HG03520 (cell line): Measurements from ENCODE around the gene HES7.
"Not testable (repeated sequence)": the region's sequence is repeated elsewhere in the genome, so short reads cannot be mapped to it uniquely, and the experiment has no call there.

Experiments
- ATAC-seq: cut with Tn5 transposase; IDR thresholded peaks from one replicate; pipeline ENCODE4 v1.9.1; 2021; ENCODE audit warnings: mild to moderate bottlenecking, moderate library complexity; ENCODE audit not compliant: unreplicated experiment

The HES7 gene

DNA sequence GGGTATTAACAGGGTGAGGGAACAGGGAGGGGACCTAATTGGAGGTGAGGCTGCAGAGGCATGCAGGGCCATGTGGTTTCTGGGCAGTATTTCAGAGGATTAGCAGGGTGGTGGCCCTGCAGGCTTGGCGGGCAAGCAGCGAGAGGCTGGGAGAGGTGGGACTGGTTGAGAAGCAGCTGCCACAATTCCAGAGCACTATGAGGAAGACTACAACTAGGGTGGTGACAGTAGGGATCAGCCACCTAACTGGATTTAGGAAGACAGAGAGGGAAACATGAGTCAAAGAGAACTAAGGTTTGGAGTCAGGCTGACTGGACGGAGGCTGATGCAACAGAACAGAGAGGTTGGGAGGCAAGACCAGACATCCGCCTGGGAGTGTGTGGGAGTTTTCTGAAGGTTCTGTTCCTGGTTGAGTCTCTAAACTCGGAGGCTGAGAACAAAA is 17.9 kb downstream of the HES7 start:
- no peak for ATAC-seq

DNA sequence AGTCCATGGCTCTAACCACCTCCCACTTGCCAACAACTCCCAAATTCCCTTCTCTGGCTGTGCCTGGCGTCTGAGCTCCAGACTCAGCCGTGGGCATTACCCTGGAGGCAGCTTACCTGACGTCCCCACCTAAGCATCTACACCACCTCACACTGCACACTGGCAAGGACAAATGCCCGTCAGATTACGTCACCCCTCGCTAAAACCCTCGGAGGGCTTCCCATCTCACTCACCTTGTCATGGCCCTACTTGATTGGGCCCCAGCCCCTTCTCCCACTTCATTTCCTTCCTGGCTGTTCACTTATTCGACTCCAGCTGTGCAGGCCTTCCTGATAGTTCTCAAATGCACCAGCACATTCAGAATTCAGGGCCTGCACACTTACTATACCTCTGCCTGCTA is 19.0 kb downstream of the HES7 start:
- ATAC-seq = no peak

DNA sequence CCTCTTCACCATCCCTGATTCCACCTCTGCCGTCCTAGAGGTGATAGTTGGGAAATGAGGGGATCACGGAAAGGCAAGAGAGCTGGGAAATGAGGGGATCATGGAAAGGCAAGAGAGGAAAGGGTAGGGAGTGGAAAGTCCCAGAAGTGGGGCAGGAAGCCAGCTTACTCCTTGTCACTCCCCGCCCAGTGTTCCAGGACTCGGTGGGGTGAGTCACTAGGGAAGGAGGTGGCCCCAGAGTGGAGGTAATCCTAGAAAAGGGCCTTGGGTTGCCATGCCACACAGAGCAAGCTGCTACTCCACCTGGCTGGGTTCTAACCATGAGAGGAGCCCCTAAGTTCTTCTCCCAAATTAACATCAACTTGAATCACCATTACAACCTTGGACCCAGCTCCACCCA is 20.4 kb downstream of the HES7 start:
- no peak for ATAC-seq

DNA sequence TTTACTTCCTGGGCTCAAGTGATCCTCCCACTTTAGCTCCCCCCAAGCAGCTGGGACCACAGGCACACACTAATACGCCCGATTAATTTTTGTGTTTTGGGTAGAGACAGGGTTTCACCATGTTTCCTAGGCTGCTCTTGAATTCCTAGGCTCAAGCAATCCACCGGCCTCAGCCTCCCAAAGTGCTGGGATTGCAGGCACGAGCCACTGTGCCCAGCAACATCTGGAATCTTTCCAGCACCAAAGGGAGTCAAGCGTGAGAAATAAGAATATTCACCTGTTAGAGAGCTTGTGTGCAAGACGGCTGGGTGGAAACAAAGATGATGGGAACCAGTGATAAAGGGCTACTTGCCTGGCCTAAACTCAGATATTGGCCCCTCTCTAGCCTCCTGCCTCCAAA is 22.2 kb downstream of the HES7 start:
- no peak for ATAC-seq

DNA sequence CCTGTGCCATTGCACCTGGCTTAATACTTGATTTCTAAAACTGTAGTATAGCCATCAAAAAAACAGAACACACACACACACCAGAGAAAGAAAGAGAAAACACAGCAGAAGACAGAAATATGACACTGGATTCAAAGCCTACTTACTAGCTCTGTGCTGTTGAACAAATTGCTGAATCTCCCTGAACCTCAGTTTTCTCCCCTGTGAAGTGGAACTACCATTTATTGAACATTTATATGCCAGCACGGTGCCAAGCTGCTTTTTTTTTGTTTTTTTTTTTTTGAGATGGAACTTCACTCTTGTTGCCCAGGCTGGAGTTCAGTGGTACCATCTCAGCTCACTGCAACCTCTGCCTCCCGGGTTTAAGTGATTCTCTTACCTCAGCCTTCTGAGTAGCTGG is 23.1 kb downstream of the HES7 start:
- no peak for ATAC-seq

DNA sequence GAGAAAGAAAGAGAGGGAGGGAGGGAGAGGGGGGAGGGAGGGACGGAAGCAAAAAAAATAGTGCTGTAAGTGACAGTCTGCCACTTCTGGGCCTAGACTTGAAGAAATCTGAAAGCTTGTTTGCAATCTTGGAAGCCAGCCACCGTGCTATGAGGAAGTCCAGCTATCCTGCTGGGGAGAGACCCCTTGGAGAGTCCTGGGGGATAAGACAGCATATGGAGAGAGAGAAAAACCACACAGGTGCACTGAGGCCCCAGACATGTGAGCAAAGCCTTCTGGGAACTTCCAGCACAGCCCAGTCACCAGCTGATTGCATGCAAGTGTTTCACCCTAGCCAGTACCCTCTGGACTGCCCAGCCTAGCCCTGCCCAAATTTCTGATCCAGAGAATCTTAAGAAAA is 23.8 kb downstream of the HES7 start:
- ATAC-seq = no peak

DNA sequence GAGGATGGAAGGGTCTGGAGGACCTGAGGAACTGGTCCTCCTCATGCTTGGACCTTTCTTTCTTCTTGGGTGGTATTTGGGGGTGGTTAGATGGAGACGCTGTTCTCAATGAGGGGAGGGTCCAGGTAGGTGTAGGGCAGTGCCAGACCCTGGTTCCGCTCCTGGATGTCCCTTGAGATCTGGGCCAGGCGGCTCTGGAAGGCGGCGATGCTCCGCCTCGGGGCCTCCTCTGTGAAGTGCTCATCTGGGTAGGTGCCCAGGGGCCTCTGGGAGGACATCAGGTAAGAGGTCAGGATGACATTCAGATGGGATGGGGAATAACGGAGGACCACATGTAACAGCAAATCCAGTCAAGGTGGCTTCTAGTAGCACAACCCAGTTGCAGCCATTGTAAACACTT is 27.4 kb downstream of the HES7 start:
- no peak for ATAC-seq

DNA sequence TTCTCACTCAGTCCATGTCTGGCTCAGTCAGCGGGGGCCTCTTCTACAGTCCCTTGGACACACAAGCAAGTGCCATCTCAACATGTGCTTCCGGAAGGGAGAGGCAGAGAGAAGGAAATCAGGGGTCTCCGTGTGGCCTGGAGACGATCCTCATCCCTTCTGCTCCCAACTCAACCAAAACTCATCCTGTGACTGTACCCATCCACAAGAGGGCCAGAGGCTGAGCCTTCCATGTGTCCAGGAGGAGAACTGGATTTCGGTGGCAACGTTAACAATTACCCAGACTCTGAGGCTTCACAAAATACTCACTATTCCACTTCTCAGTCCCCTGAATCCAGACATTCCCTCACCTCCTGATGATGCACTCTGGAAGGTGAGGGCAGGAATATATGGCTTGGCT is 28.5 kb downstream of the HES7 start:
- ATAC-seq = no peak

DNA sequence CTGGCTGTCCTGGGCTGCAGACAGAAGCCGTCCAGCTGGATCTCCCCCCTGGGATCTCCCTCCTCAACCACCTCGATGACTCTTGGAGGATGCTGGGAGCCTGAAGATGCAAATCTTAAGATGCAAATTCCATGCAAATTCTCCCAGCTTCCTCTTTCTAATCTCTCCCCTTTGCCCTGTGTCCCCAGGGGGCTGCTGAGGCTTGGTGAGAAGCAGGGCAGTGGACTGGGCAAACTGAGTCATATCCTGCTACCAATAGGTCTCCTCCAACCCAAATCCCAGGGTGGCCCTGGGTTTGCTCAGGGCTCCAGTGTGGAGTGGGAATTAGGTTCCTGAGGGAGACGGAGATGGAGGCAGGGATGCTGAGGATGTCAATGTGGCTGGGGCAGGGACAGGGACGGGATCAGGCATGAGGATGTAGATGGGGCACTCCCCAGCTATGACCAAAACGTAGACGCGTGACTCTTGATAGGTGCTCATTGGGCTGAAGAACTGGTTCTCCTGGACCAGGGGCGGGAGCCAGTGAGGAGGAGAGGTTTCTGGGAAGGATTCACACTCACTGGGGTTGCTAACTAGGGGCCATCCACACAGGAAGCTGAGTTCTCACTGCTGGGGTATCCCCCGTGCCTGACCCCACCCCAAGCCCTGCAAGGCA is 32.7 kb downstream of the HES7 start:
- ATAC-seq = no peak

DNA sequence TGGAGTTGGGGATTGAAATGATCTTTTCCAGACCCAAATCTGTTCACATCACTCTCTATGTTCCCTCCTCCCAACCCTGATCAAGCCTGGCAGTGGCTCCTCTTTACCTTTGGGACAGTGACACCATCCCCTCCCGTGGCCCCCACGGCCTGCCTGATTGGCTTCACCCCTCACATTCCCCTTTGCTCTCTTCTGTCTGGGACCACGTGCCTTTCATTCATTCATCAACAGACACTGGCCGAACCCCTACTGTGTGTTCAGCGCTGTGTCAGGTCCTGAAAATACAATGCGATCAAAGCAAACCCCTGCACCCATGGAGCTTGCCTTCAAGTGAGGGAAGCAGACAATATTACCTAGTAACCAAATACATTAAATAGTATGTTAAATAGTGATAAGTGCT is 34.2 kb downstream of the HES7 start:
- no peak for ATAC-seq

DNA sequence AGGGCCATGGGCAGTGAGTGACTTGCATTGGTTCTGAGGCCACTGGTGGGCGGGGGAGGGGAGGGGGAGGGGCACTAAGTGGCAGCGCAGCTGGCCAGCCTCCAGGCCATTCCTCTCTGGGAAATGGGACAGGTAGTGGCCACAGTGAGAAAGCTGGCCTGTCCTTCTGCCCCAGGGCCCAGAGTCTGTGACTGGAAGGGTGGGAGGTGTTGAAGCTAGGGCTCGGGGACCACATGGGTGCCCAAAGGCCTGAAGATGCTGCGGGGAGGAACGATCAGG is 36.0 kb downstream of the HES7 start:
- no peak for ATAC-seq

DNA sequence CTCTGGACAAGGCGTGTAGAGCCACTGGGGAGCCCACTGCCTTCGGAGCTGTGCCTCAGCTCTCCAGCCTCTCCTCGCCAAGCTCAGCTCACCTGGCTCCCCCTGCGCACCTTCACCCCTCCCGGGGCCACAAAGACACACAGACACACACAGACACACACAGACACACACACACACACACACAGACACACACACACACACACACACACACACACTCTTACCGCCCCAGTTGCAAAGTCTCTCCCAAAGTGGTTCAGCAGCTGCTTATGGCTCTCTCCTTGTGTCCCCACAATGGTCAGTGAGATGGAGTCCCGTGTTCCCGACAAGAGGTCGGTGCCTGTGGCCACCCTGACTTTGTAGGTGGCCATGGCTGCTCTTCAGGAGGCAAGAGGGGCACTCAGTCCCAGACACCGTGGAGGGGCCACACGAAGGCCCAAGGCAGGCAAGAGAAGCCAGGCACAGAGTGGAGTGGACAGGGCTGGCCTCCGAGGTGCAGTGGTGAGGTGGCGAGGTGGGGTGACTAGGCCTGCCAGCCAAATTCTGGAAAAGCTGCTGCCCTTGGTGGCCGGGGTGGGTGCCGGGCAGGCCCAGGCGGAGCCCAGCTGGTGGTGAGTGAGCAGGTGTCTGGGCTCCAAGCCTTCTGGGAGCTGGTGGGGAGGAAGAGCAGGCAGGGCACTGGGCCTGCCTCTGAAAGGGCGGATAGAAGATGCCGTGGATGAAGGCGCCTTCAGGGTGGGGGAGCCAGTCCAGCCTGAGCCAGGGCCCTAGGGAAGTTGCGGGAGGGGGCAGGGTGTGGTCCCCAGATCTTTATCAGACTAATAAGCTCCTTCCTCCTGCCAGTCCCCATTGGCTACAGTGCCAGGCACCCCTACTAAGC is 36.6 kb downstream of the HES7 start, which contains the start of gene ALOX12B:
Gene ALOX12B, minus strand, starts transcription at position 642 of the 877 bp plus-strand sequence. Its CDS starts 274 bp downstream, at position 368.
- no peak for ATAC-seq

DNA sequence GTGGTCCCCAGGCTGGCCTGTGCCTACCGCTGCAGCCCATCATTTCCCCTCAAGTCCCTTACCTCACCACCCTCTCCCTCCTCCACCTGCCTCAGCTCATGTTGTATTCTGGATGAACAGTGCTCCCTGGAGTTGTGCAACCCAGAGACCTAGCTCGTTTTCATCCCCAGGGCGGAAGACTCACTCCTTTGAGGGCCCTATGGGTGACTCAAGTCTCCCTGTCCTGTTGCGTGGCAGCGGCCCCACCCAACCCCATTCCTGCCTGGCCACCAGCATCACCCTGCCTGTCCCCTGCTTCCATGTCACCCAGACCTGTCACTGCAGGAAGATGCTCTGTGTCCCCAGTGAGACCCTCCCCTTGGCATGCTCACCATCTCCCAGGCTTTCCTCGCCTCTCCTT is 39.7 kb downstream of the HES7 start:
- no peak for ATAC-seq

DNA sequence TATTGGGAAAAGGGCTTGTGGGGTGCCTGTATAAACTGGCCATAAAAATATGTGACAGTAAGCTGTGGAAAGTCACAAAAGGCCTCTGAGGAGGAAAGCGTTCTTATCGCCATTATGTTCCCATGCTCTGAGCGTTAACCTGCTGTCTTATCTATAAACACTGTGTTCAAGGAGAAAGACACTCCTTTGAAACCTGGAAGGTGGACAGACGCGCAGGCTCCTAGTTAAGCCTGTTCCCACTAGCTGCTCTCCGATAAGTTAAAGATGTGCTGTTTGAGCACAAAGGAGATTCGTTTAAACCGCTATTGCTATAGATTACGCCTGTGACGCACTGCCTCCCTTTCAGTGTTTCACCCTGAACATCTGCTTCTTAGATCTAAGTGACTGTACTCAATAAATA is 41.6 kb downstream of the HES7 start:
- ATAC-seq = no peak

DNA sequence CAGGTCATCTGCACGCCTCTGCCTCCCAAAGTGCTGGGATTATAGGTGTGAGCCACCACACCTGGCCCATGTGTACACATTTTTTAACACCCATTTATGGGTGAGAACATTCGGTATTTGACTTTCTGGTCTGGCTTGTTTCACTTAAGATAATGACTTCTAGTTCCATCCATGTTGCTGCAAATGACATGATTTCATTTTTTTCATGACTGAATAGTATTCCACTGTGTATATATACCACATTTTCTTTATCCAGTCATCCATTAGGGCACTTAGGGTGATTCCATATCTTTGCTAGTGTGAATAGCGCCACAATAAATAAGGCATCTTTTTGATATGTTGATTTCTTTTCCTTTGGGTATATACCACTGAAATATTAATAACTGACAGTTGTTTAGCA is 42.0 kb downstream of the HES7 start:
- ATAC-seq = no peak

DNA sequence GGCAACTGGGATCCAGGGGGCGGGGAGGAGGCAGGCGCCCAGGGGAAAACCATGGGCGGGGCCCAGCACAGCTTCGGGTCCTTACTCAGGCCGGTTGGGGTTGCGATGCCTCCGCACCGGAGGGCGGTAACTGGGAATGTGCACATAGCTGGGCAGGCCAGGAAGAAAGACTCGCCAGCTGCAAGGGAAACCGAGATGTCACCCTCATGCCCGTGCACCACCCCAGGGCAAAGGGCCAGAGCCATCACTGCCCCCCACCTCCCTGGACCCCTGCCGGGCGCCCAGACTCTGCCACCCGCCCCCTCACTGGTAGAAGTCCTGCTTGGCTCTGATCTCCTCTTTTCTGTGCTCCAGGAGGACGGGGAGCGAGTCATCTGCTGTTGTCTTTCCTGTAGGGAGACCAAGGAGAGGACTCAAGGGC is 43.1 kb downstream of the HES7 start:
- no peak for ATAC-seq

DNA sequence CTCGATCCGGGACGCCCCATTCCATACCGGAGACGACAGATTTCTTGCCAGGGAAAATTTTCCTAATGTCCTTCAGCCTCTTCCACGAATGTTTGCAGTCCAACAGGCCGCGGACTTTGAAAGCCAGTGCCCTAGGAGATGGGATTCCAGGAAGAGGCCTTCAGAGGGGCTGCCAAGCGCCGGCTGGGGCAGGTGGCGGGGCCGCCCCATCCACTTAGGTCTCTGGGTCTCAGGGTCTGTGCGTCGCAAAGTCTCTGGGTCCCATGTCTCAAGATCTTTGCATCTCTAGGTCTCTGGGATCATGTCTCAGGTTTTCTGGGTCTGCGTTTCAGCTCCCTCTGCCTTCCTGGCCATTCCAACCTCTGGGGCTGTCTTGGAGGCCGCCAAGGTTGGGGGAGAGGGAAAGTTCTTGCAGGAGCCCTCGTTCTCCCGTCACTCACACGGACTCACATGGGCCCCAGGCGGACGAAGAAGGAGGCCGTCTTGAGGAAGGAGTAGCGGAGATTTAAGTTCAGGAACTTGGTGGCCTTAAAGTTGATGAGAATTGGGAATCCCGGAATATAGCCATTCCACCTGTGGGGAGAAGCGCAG is 43.6 kb downstream of the HES7 start:
- ATAC-seq = no peak

DNA sequence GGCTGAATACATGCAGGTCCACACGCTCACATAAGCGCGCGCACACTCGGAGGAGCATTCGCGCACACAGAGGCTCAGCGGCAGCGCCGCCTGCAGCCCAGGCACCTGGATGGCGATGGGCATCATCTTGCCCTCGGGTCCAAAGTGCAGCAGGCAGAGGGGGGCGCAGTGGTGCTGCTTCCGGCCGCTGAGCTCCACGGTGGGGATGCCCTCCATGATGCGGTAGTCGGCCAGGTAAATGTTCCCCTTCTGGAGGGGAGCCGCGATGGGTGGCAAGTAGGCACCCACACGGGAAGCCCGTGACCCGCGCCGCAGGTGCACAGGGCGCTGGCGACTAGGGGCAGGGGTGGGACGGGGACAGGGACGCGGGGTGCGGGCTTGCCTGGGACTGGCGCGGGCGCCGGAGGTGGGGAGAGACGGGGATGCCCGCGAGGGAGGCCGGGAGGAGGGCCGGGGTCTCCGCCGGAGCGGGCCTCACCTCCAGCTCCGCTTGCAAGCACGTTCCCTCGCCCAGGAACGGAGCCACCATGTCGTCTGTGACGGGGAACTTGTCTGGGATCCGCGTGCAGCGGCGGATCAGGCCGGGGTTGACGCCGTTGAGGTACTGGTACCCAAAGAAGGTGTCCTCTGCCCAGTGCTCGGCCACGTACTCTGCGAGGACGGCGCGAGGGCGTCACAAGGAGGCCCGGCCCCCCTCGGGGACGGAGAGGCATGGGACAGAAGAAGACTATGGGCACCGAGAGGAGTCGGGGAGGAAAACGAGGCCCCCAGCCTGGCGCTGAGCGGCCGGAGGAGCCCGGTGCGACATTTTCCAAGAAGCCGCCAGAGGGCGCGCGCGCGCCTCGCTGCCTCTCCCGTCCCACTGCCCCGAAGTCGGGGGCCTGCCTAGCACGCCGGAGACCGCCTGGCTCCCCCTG is 44.4 kb downstream of the HES7 start:
- ATAC-seq = peak; percentile 65

DNA sequence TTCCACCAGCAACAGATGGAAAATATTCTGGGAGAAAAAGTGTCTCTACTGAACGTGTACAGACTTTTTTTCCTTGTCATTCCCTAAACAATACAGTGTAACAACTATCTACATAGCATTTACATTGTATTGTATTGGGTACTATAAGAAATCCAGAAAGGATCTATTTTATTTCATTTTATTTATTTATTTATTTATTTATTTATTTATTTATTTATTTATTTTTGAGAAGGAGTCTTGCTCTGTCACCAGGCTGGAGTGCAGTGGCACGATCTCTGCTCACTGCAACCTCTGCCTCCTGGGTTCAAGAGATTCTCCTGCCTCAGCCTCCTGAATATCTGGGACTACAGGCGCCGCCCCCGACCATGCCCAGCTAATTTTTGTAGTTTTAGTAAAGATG is 46.0 kb downstream of the HES7 start:
- ATAC-seq = not testable (repeated sequence)

DNA sequence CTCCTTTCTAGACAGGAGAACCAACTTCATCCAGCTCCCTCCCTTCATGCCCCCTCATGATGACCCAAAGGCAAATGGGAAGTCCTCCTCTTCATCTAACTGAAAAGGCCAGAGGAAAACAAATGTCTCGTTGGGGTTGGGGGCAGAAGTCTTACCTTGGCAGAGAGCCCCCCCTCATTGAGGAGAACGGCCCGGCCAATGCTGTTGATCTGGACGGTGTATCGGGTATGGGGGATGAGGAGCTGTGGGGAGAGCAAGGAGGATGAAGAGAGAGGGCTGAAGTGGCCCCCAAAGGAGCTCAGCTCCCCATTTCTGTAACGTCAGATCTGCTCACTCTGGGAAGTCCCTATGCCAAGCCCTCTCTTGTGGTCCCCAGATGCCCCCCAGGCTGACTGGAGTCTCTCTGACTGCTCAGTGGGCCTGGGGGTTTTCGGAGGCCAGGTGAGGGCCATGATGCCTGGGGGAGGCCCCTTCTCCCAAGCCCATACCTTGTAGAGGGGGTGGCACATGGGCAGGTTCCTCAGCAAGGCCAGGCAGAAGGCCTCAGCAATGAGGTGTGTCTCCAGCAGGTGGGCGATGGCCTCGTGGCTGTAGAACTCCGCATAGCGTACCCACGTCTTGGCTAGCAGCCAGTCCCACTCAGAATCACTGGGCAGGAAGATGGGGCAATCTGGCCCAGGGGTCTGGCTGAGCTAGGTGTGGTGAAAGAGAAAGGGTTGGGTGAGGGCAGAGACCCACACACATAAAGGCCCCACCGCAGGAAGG is 47.2 kb downstream of the HES7 start:
- no peak for ATAC-seq
